MM.1S (cell line): ENCODE data around the gene PSMC5.
"Not testable (repeated sequence)": the region's sequence is repeated elsewhere in the genome, so short reads cannot be mapped to it uniquely, and the experiment has no call there.

Experiments
- DNase-seq: peaks from one replicate; pipeline ENCODE4 v3.0.0-alpha.2; 2015
- H2AFZ ChIP-seq: fragments of 300-600 bp; sonication (generic); 2 replicates; pipeline ENCODE4 v1.6.0; 2016; ENCODE audit warnings: antibody characterized with exemption, low read length
- H3F3A ChIP-seq: fragments of 300-600 bp; sonication (generic); 2 replicates; pipeline ENCODE4 v1.6.1; 2016; ENCODE audit warnings: mild to moderate bottlenecking, antibody characterized with exemption, low read length, moderate library complexity, mixed read lengths; ENCODE audit not compliant: insufficient read depth
- H3K27ac ChIP-seq: fragments of 300-600 bp; sonication (generic); 2 replicates; pipeline ENCODE4 v1.5.1; 2016; ENCODE audit warnings: mild to moderate bottlenecking, low read length
- H3K27me3 ChIP-seq: fragments of 300-600 bp; sonication (generic); replicated peaks from 2 replicates; pipeline ENCODE4 v1.6.0; 2016; ENCODE audit warnings: low read length; ENCODE audit not compliant: insufficient read depth
- H3K36me3 ChIP-seq: fragments of 300-600 bp; sonication (generic); replicated peaks from 2 replicates; pipeline ENCODE4 v1.6.1; 2016; ENCODE audit warnings: mild to moderate bottlenecking, low read length, mixed read lengths; ENCODE audit not compliant: insufficient read depth
- H3K4me1 ChIP-seq: fragments of 300-600 bp; sonication (generic); 2 replicates; pipeline ENCODE4 v1.6.1; 2016; ENCODE audit warnings: low read length, mixed read lengths
- H3K4me2 ChIP-seq: fragments of 300-600 bp; sonication (generic); 2 replicates; pipeline ENCODE4 v1.6.0; 2016; ENCODE audit warnings: low read depth, low read length
- H3K4me3 ChIP-seq: fragments of 300-600 bp; sonication (generic); 2 replicates; pipeline ENCODE4 v1.5.1; 2016; ENCODE audit warnings: low read length, mixed read lengths
- H3K79me2 ChIP-seq: fragments of 300-600 bp; sonication (generic); 2 replicates; pipeline ENCODE4 v1.6.1; 2016; ENCODE audit warnings: mixed run types, low read length, mixed read lengths
- H3K9ac ChIP-seq: fragments of 300-600 bp; sonication (generic); 2 replicates; pipeline ENCODE4 v1.6.1; 2016; ENCODE audit warnings: low read length, mixed read lengths
- H3K9me2 ChIP-seq: fragments of 300-600 bp; sonication (generic); replicated peaks from 2 replicates; pipeline ENCODE4 v1.6.1; 2016; ENCODE audit warnings: mild to moderate bottlenecking, low read length, mixed read lengths; ENCODE audit not compliant: insufficient read depth
- H3K9me3 ChIP-seq: fragments of 300-600 bp; sonication (generic); replicated peaks from 2 replicates; pipeline ENCODE4 v1.6.1; 2016; ENCODE audit warnings: mild to moderate bottlenecking, low read length, mixed read lengths; ENCODE audit not compliant: insufficient read depth
- H4K20me1 ChIP-seq: fragments of 300-600 bp; sonication (generic); 2 replicates; pipeline ENCODE4 v1.6.1; 2016; ENCODE audit warnings: mild to moderate bottlenecking, low read length, moderate library complexity, mixed read lengths; ENCODE audit not compliant: insufficient read depth
- CTCF ChIP-seq: fragments of 300-600 bp; sonication (generic); IDR thresholded peaks from 2 replicates; pipeline ENCODE4 v1.5.1; 2016; ENCODE audit warnings: antibody characterized with exemption, low read length, mixed read lengths
- EZH2 ChIP-seq: fragments of 300-600 bp; sonication (generic); optimal IDR thresholded peaks from 2 replicates; pipeline ENCODE3; 2017; ENCODE audit warnings: low read depth, mild to moderate bottlenecking, antibody characterized with exemption, low read length, mixed read lengths
- EZH2phosphoT487 ChIP-seq: fragments of 300-600 bp; sonication (generic); IDR thresholded peaks from 2 replicates; pipeline ENCODE4 v1.6.1; 2018; ENCODE audit warnings: antibody characterized with exemption, low read length

Gene PSMC5

GRCh38 chr17:63842540-63843386 is 15.5 kb downstream of the PSMC5 start, which contains the start of gene SMARCD2:
Gene SMARCD2 (minus strand): TSS chr17:63842685. CDS start chr17:63842674, 11 bp downstream.
- peak; percentile 98 for DNase-seq
- Histone ChIP-seq H3K27ac (peak within 1 kb of the TSS; percentile 69; the same call in 1 of the 2 replicates), H3K27me3 (no peaks in the 10 kb centered on the region), H3K9ac (peak within 1 kb of the TSS; percentile 82), H3K4me1 (peaks cover 22% of the 10 kb centered on the region), H3K36me3 (no peaks in the 10 kb centered on the region), H4K20me1 (no peaks in the 10 kb centered on the region; the same call in 1 of the 2 replicates), H3K4me3 (peak within 1 kb of the TSS; percentile 81), H3K4me2 (peak within 1 kb of the TSS; percentile 91), H3K9me3 (no peaks in the 10 kb centered on the region), H3K79me2 (peaks cover 45% of the 10 kb centered on the region), H3K9me2 (no peaks in the 10 kb centered on the region), H2AFZ (peak within 1 kb of the TSS; percentile 69), H3F3A (peaks cover 15% of the 10 kb centered on the region)
- TF ChIP-seq CTCF (no peak), EZH2 (no peak), EZH2phosphoT487 (no peak)

- H3K36me3 ChIP-seq, H3K27me3 ChIP-seq, H4K20me1 ChIP-seq, H3K9me2 ChIP-seq, H3K9me3 ChIP-seq: not testable (repeated sequence)
- Histone ChIP-seq H3K4me2 (peak overlapping the region; percentile 68), H3K4me1 (peaks cover 22% of the 10 kb centered on the region), H3K79me2 (peaks cover 38% of the 10 kb centered on the region), H3K9ac (peak overlapping the region; percentile 74), H3F3A (peaks cover 15% of the 10 kb centered on the region), H2AFZ (peak overlapping the region; percentile 69), H3K4me3 (peak overlapping the region; percentile 71), H3K27ac (peak overlapping the region; percentile 69; the same call in 1 of the 2 replicates)
- DNase-seq = peak; percentile 91
These were observed 16.2 kb downstream of the PSMC5 start for GRCh38 chr17:63843387-63843888.

GRCh38 chr17:63843910-63844677 is 16.9 kb downstream of the PSMC5 start:
- H4K20me1 ChIP-seq = no peaks in the 10 kb centered on the region; the same call in 1 of the 2 replicates
- no peaks in the 10 kb centered on the region for H3K9me2 ChIP-seq
- peaks cover 21% of the 10 kb centered on the region for H3K4me1 ChIP-seq
- peaks cover 32% of the 10 kb centered on the region for H3K79me2 ChIP-seq
- no peaks in the 10 kb centered on the region for H3K36me3 ChIP-seq
- no peak for TF ChIP-seq CTCF
- no peak for TF ChIP-seq EZH2
- TF ChIP-seq EZH2phosphoT487 = no peak
- peak overlapping the region; percentile 69 for H2AFZ ChIP-seq
- no peaks in the 10 kb centered on the region for H3K9me3 ChIP-seq
- peak overlapping the region; percentile 74; the same call in 1 of the 2 replicates for H3K9ac ChIP-seq
- H3K27me3 ChIP-seq = no peaks in the 10 kb centered on the region
- DNase-seq = peak; percentile 20
- H3K4me3 ChIP-seq = peak overlapping the region; percentile 71
- peaks cover 15% of the 10 kb centered on the region for H3F3A ChIP-seq
- H3K27ac ChIP-seq = peak overlapping the region; percentile 69; the same call in 1 of the 2 replicates
- peak overlapping the region; percentile 68 for H3K4me2 ChIP-seq
